Heart right ventricle (tissue), 16 donors: ENCODE results near the gene HS6ST3. TPM values are rescaled to one million over a fixed set of nuclear protein-coding genes. Genes with fewer than 3 reads are reported as not detected.

ENCODE experiments used
- ATAC-seq, 8 donors: fragments of 200-7000 bp; cut with Tn5 transposase; one replicate each; pipeline ENCODE4 v1.9.1; 2020; ENCODE audit warnings: mild to moderate bottlenecking in 8 of 8, moderate library complexity in 8 of 8, moderate number of reproducible peaks in 1 of 8
- DNase-seq, 2 donors: peaks; one replicate each; pipeline ENCODE4 v3.0.0-alpha.2; 2020
- H3K27ac ChIP-seq, 10 donors: fragments of 200-600 bp; sonication (generic) in 2 of 10; one replicate each; pipeline versions ENCODE4 v1.5.0 to v1.8.0; 2020 to 2022; ENCODE audit warnings: mild to moderate bottlenecking in 3 of 10
- H3K27me3 ChIP-seq, 7 donors: fragments of 200-600 bp; one replicate each; pipeline ENCODE4 v1.8.0; 2021 to 2022; ENCODE audit warnings: mild to moderate bottlenecking in 2 of 7
- H3K36me3 ChIP-seq, 9 donors: fragments of 200-600 bp; sonication (generic) in 1 of 9; one replicate each; pipeline versions ENCODE4 v1.5.0 to v1.8.0; 2020 to 2022; ENCODE audit warnings: mild to moderate bottlenecking in 2 of 9
- H3K4me1 ChIP-seq, 9 donors: fragments of 200-600 bp; sonication (generic) in 1 of 9; one replicate each; pipeline versions ENCODE4 v1.5.0 to v1.8.0; 2020 to 2022; ENCODE audit warnings: mild to moderate bottlenecking in 4 of 9
- H3K4me3 ChIP-seq, 10 donors: fragments of 200-600 bp; sonication (generic) in 2 of 10; one replicate each; pipeline versions ENCODE4 v1.5.0 to v1.8.0; 2020 to 2022; ENCODE audit warnings: mild to moderate bottlenecking in 7 of 10, moderate library complexity in 2 of 10
- H3K9me3 ChIP-seq, 11 donors: fragments of 200-600 bp in 10 of 11; sonication (generic) in 2 of 11; one replicate each; pipeline versions ENCODE4 v1.5.0 to v1.8.0; 2013 to 2022; ENCODE audit warnings: mild to moderate bottlenecking in 2 of 11, control low read depth in 1 of 11, moderate library complexity in 1 of 11
- whole genome bisulfite sequencing, 2 donors: extraction: QIAGEN DNeasy Blood & Tissue Kit; methylation state at CpG; one replicate each; pipeline ENCODE4 v1.1.7; 2013; ENCODE audit warnings: inconsistent platforms in 1 of 2; 5-methylcytosine and 5-hydroxymethylcytosine counted together
- intact Hi-C, 10 donors: fragments of 100-400 bp; cut with DNase I; formaldehyde crosslinking; loops; one replicate each; pipeline versions ENCODE4 v1.11.1 to v1.14.2; 2022
- polyA plus RNA-seq, 2 donors: library from polyadenylated mRNA; stranded (reverse); fragments of 200-250 nt; gene quantifications; one replicate each; pipeline ENCODE4 v1.2.3, GENCODE V29; 2013
- total RNA-seq, 10 donors: library from RNA; stranded (reverse); fragmentation: NEBNext Ultra II Directional in 3 of 10; extraction: Animal tissue kit (Norgen Biotek cat#: 25700) in 3 of 10; gene quantifications; one replicate each; pipeline versions ENCODE4 v1.2.1 to v1.2.4, GENCODE V29; 2021 to 2023
- TF ChIP-seq, protein P1 (sequence below), 9 donors: fragments of 200-600 bp; sonication (generic) in 2 of 9; IDR thresholded peaks; one replicate each; pipeline versions ENCODE4 v1.5.0 to v1.8.0; 2021 to 2022; ENCODE audit warnings: antibody characterized with exemption in 9 of 9, mild to moderate bottlenecking in 5 of 9, moderate library complexity in 1 of 9
- donor health status: Arrhythmogenic right ventricular cardiomyopathy.
- donor health status: ischemic (EF 13 %, LVEDD 7.1; RV severe dilation, severe dysfunction).
- donor health status: healthy with polysubstance abuse.
- donor health status: DM: no; HTN: yes; CAD: no.
- donor health status: DM: no; HTN: no; CAD: no.
- donor health status: ischemic (EF 25% LVEDD 6.9; RV normal size, moderate dysfunction).
- donor health status: ischemic (EF 25% LVEDD 5.7; RV mildly dilated, moderate dysfunction).
- donor health status: healthy.
- donor health status: DM: yes; HTN: yes; CAD: no.
- donor health status: Ischemic cardiomyopathy.
- donor health status: ischemic (EF 35%, LVEDD 5.7; RV mildly dilated, moderate dysfunction).
- donor health status: nonischemic (EF 11% LVEDD 7.7; RV severe dilation, severe dysfunction).
- donor health status: DM: yes; HTN: yes; CAD: no.
- donor health status: PGD.
- donor health status: ischemic (EF 29% LVEDD 5.4; RV normal size, mild dysfunction).
- donor health status: nonischemic (EF 23%, LVEDD 6.1; RV moderate dilation, normal function).

HS6ST3 gene
- total and polyA plus RNA-seq, 12 donors: 0.01 to 7.6 (median 1.2) TPM

- Histone ChIP-seq H3K4me1 (no peaks in the 10 kb centered on the region), H3K27ac (no peak overlapping the region), H3K27me3 (no peaks in the 10 kb centered on the region), H3K4me3 (no peak overlapping the region), H3K9me3 (no peaks in the 10 kb centered on the region), H3K36me3 (no peaks in the 10 kb centered on the region)
- TF ChIP-seq, protein P1, sequence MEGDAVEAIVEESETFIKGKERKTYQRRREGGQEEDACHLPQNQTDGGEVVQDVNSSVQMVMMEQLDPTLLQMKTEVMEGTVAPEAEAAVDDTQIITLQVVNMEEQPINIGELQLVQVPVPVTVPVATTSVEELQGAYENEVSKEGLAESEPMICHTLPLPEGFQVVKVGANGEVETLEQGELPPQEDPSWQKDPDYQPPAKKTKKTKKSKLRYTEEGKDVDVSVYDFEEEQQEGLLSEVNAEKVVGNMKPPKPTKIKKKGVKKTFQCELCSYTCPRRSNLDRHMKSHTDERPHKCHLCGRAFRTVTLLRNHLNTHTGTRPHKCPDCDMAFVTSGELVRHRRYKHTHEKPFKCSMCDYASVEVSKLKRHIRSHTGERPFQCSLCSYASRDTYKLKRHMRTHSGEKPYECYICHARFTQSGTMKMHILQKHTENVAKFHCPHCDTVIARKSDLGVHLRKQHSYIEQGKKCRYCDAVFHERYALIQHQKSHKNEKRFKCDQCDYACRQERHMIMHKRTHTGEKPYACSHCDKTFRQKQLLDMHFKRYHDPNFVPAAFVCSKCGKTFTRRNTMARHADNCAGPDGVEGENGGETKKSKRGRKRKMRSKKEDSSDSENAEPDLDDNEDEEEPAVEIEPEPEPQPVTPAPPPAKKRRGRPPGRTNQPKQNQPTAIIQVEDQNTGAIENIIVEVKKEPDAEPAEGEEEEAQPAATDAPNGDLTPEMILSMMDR (IDR thresholded peaks at IDR 0.05): no peak
- 40 to 57% methylated on average over 2 of the region's 2 CpGs for WGBS, 2 donors
- DNase-seq (no peak), ATAC-seq (no peak)
- intact Hi-C loops: no loop called here
Observed at GRCh38 chr13:96388598-96388997, 298.7 kb downstream of the HS6ST3 start.

DNA sequence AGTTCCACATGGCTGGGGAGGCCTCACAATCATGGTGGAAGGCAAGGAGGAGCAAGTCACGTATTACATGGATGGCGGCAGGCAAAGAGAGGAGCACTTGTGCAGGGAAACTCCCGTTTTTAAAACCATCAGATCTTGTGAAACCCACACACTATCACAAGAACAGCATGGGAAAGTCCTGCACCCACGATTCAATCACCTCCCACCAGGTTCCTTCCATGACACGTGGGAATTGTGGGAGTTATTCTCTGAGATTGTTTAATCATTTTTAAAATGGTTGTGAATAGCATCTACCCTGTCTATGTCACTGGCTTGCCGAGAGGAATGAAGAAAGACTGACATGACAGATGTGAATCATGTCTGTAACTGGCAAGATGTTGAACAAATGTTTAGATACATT, 301.7 kb downstream of the HS6ST3 start:
- H3K27me3 ChIP-seq: no peaks in the 10 kb centered on the region
- no peak overlapping the region for H3K4me3 ChIP-seq
- intact Hi-C loops: no loop called here
- 69 to 76% methylated on average over 6 of the region's 6 CpGs for WGBS, 2 donors
- no peaks in the 10 kb centered on the region for H3K4me1 ChIP-seq
- peaks cover 0 to 2% (median 0%) of the 10 kb centered on the region in 11 donors for H3K9me3 ChIP-seq
- DNase-seq (no peak), ATAC-seq (no peak)
- no peaks in the 10 kb centered on the region for H3K36me3 ChIP-seq
- no peak overlapping the region for H3K27ac ChIP-seq
- TF ChIP-seq, protein P1 (IDR thresholded peaks at IDR 0.05): no peak

- Histone ChIP-seq H3K27ac (no peak overlapping the region), H3K4me3 (no peak overlapping the region), H3K27me3 (no peaks in the 10 kb centered on the region), H3K36me3 (no peaks in the 10 kb centered on the region), H3K4me1 (no peaks in the 10 kb centered on the region), H3K9me3 (peaks cover 0 to 2% (median 0%) of the 10 kb centered on the region in 11 donors)
- intact Hi-C loops: no loop called here
- DNase-seq (no peak), ATAC-seq (no peak)
- TF ChIP-seq, protein P1 (IDR thresholded peaks at IDR 0.05): no peak
- WGBS, 2 donors: 41 to 71% methylated on average over 2 of the region's 2 CpGs
Observed at GRCh38 chr13:96397807-96398206, 307.9 kb downstream of the HS6ST3 start.

GRCh38 chr13:96398486-96398885, 308.6 kb downstream of the HS6ST3 start:
- Histone ChIP-seq H3K9me3 (peaks cover 0 to 2% (median 0%) of the 10 kb centered on the region in 11 donors), H3K4me3 (no peak overlapping the region), H3K27me3 (no peaks in the 10 kb centered on the region), H3K27ac (no peak overlapping the region), H3K4me1 (no peaks in the 10 kb centered on the region), H3K36me3 (no peaks in the 10 kb centered on the region)
- WGBS, 2 donors: 49 to 73% methylated on average over 4 of the region's 4 CpGs
- DNase-seq: no peak
- intact Hi-C loops: no loop called here
- ATAC-seq: no peak
- TF ChIP-seq, protein P1 (IDR thresholded peaks at IDR 0.05): no peak
